GM12873 (cell line): ENCODE measurements around the gene NAA30.

Source experiments
- TF ChIP-seq, protein P1 (sequence below): IDR thresholded peaks from 2 replicates; pipeline ENCODE4 v1.5.1; 2012; ENCODE audit warnings: low read depth, mild to moderate bottlenecking, moderate library complexity, low read length, control low read depth; ENCODE audit not compliant: insufficient read depth; ENCODE audit errors: missing control alignments

Gene NAA30

DNA sequence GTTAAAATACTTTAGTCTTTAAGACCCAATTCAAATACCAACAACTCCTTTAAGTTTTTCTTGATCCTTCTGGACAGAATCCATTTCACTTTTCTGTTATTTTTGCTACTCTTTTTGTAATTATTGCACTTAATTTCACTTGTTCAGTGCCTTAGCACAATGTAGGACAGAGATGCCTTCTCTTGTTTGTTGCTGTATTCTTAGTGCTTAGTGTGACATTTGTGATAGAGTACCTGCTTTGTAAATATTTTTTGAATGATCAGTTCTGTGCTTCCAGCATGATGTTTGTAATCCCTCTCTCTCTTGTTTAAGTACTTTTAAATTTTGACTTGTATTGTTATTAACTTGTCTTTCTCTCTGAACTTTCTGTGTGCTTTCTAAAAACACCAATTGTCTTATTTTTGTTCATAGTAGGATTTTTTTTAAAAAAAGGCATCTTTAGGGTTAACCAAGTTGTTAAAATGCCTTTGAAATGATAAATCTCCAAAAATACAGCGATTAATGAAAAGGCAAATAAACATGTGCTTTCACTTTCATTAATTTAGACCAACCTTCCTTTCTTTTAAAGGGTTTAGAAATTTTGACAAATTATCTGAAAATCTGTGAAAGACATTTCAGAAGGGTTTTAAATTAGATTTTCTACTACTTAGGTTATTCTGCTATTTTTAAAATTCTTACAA is 11.9 kb downstream of the NAA30 start:
- TF ChIP-seq, protein P1, sequence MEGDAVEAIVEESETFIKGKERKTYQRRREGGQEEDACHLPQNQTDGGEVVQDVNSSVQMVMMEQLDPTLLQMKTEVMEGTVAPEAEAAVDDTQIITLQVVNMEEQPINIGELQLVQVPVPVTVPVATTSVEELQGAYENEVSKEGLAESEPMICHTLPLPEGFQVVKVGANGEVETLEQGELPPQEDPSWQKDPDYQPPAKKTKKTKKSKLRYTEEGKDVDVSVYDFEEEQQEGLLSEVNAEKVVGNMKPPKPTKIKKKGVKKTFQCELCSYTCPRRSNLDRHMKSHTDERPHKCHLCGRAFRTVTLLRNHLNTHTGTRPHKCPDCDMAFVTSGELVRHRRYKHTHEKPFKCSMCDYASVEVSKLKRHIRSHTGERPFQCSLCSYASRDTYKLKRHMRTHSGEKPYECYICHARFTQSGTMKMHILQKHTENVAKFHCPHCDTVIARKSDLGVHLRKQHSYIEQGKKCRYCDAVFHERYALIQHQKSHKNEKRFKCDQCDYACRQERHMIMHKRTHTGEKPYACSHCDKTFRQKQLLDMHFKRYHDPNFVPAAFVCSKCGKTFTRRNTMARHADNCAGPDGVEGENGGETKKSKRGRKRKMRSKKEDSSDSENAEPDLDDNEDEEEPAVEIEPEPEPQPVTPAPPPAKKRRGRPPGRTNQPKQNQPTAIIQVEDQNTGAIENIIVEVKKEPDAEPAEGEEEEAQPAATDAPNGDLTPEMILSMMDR = no peak

DNA sequence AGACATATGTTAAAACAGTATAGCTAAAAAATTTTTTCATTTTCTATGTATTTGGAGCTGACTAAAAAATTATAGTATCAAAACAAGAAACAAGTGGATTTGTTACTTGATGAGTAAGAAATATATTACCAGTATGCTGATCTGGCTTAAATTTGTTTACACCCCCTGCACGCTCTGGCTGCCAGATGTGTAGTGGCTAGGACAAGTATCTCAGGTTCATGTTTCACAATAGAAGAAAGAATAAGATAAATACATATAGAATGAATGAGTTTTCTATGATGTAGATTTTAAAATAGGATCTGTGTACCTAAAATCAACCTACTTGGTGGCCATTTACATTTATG is 13.1 kb downstream of the NAA30 start:
- TF ChIP-seq, protein P1 = no peak

DNA sequence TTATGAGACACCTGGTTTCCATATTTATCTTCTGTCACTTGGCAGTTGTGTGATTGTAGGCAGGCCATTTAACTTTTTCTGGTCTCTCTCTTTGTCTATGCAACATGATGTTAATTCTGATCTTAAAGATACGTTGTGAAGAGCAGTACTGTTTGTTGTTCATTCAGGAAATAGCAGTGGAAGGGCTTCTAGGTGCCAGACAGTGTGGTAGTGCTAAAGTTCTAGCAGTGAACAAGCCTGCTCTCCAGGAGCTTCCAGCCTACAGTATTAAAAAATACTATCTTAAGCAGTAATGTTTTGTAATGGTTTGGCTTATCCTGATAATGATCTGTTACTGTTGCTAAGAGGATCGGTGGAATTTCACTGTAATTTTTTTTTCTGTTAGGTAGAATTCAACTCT is 15.2 kb downstream of the NAA30 start:
- TF ChIP-seq, protein P1 = no peak

DNA sequence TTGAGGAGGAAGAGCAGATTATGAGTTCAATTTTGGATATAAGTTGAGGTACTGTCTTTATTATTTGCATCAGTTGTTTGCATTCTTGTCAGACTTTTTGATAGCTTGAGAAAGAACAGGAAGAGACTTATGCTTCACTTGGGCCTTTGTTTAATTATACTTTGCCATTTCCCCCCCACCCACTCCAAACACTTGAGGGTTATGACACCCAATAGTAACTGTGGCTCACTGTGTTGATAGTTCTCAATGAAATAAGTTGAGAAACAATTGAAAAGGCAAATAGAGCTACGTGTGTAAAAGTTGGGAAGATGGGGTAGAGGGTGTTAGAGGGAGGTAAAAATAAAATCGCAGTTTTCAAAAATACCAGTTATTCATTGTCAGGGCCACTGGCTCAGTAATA is 17.7 kb downstream of the NAA30 start:
- TF ChIP-seq, protein P1 = no peak

- TF ChIP-seq, protein P1 = no peak
These were observed 18.2 kb downstream of the NAA30 start for GRCh38 chr14:57408634-57409033.

DNA sequence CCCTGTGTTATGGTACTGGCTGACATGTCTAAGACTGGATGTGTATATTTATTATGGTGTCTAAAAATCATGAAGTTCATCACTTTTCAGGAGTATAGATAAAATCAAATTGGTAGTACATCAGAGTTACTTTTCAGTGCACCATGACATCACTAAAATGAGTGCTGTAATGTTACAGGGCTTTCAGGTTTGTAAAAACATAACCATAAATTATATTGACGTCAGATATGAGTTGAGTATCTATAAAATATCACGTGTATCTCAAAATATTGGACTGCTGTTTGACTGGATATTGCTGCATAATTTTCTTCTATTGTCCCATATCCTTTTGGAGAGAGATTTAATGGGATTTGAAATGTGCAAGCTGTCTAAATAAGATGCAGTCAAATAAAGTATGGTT is 22.0 kb downstream of the NAA30 start:
- TF ChIP-seq, protein P1 = no peak

- TF ChIP-seq, protein P1 = no peak
These were observed 23.5 kb downstream of the NAA30 start for GRCh38 chr14:57413849-57414248.
